Common myeloid progenitor, CD34-positive (primary cell): ENCODE measurements around the gene CCDC80.
A peak's percentile ranks its signal among the peaks of the same experiment; 100 is the strongest.
"Not testable (repeated sequence)": the region's sequence is repeated elsewhere in the genome, so short reads cannot be mapped to it uniquely, and the experiment has no call there.

ENCODE experiments used
- CTCF ChIA-PET: fragments of 350-600 bp; sonication (Branson Sonifier 250); formaldehyde crosslinking; loops from one replicate; lab custom pipeline; 2021; ENCODE audit warnings: antibody characterized with exemption; lab: Charles Lee
- POLR2A ChIA-PET: fragments of 350-600 bp; sonication (Branson Sonifier 250); formaldehyde crosslinking; loops from one replicate; lab custom pipeline; 2021; ENCODE audit warnings: antibody characterized with exemption; lab: Charles Lee
- DNase-seq, 3 donors: peaks; one replicate each; pipeline versions ENCODE4 v3.0.0 to v3.0.0-alpha.2; 2013
- H3K27ac ChIP-seq, 2 experiments: 1 replicate in 1 of 2; 2 replicates in 1 of 2; pipeline ENCODE4 v1.7.0; 2013; ENCODE audit warnings: inconsistent platforms in 2 of 2, low read length in 2 of 2, mild to moderate bottlenecking in 2 of 2, low read depth in 1 of 2, moderate library complexity in 1 of 2; ENCODE audit not compliant: severe bottlenecking in 2 of 2, insufficient read depth in 1 of 2, poor library complexity in 1 of 2
- H3K27me3 ChIP-seq, 5 experiments: replicated peaks in 2 of 5; 1 replicate in 3 of 5; 2 replicates in 2 of 5; pipeline versions ENCODE4 v1.6.1 to v1.7.0; 2013; ENCODE audit warnings: low read length in 4 of 5, mild to moderate bottlenecking in 2 of 5, moderate library complexity in 2 of 5, inconsistent platforms in 1 of 5; ENCODE audit not compliant: insufficient read depth in 5 of 5, control insufficient read depth in 4 of 5
- H3K36me3 ChIP-seq, 4 experiments: 1 replicate in 2 of 4; 2 replicates in 2 of 4; pipeline versions ENCODE4 v1.6.1 to v1.7.0; 2013; ENCODE audit warnings: low read length in 3 of 4, control low read depth in 1 of 4, mild to moderate bottlenecking in 1 of 4; ENCODE audit not compliant: control insufficient read depth in 4 of 4, insufficient read depth in 4 of 4
- H3K4me1 ChIP-seq, 4 experiments: 1 replicate in 3 of 4; 2 replicates in 1 of 4; pipeline versions ENCODE4 v1.6.1 to v1.7.1; 2013; ENCODE audit warnings: low read length in 3 of 4, mild to moderate bottlenecking in 3 of 4, control low read depth in 1 of 4, inconsistent platforms in 1 of 4, moderate library complexity in 1 of 4; ENCODE audit not compliant: control insufficient read depth in 4 of 4, insufficient read depth in 4 of 4; ENCODE audit errors: control extremely low read depth in 1 of 4
- H3K4me3 ChIP-seq, 7 experiments: 1 replicate in 4 of 7; 2 replicates in 3 of 7; pipeline versions ENCODE4 v1.5.1 to v1.7.0; 2013; ENCODE audit warnings: mild to moderate bottlenecking in 7 of 7, low read length in 6 of 7, moderate library complexity in 6 of 7, inconsistent platforms in 2 of 7, low read depth in 2 of 7, control low read depth in 1 of 7; ENCODE audit not compliant: insufficient read depth in 4 of 7, control insufficient read depth in 1 of 7; ENCODE audit errors: extremely low read depth in 1 of 7
- H3K9me3 ChIP-seq, 5 experiments: 1 replicate in 4 of 5; 2 replicates in 1 of 5; pipeline versions ENCODE4 v1.6.1 to v1.7.1; 2013; ENCODE audit warnings: low read length in 4 of 5, mild to moderate bottlenecking in 2 of 5, inconsistent platforms in 1 of 5, low read depth in 1 of 5, moderate library complexity in 1 of 5; ENCODE audit not compliant: control insufficient read depth in 4 of 5, insufficient read depth in 2 of 5; ENCODE audit errors: control extremely low read depth in 1 of 5
- WGBS: methylation state at CpG from one replicate; pipeline ENCODE4 v1.1.5; 2013; ENCODE audit not compliant: insufficient coverage; 5-methylcytosine and 5-hydroxymethylcytosine counted together

The CCDC80 gene

GRCh38 chr3:112665009-112665408, 24.1 kb upstream of the CCDC80 start:
- H3K27me3 ChIP-seq, CTCF ChIA-PET, POLR2A ChIA-PET, H3K4me3 ChIP-seq, H3K36me3 ChIP-seq, H3K9me3 ChIP-seq, DNase-seq, H3K4me1 ChIP-seq, H3K27ac ChIP-seq: not testable (repeated sequence)
- whole genome bisulfite sequencing = 98% methylated on average over 6 of the region's 9 CpGs

- ChIA-PET CTCF (no interaction called here), POLR2A (interaction anchor here (0.7 kb wide), 1 partner anchor 524 kb away, joined by 5 read pairs; no protein-coding TSS in a partner anchor)
- H3K4me3 ChIP-seq = no peak overlapping the region
- no peak overlapping the region for H3K27ac ChIP-seq
- H3K27me3 ChIP-seq = no peaks in the 10 kb centered on the region
- no peaks in the 10 kb centered on the region for H3K9me3 ChIP-seq
- H3K36me3 ChIP-seq = no peaks in the 10 kb centered on the region
- no peaks in the 10 kb centered on the region for H3K4me1 ChIP-seq
- DNase-seq = no peak
Measured at GRCh38 chr3:112656043-112656442, 15.1 kb upstream of the CCDC80 start.

- ChIA-PET POLR2A (no interaction called here), CTCF (interaction anchor here (0.6 to 1.6 kb wide), 2 partner anchors 12 to 354 kb away, joined by 3 to 6 read pairs; no protein-coding TSS in a partner anchor)
Measured at GRCh38 chr3:112654979-112655378, 14.0 kb upstream of the CCDC80 start.

DNA sequence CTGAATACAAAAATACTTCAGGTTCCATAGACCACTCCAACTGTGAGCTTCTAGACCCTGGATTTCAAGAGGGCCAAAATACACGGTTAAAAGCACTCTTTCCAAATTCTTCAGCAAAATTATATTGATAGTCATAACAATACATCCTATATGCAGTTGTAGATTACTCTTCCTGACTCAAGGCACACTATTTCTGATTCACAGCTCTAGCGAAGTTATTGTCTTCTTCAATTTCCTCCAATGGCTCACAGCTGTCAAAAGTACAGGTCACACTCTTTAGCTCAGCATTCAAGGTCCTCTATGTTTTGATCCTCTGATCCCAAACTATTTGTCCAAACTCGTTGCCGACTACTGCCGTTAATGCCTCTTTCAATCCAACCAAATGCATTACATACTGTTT, 13.5 kb upstream of the CCDC80 start:
- H3K9me3 ChIP-seq = no peaks in the 10 kb centered on the region
- no peaks in the 10 kb centered on the region for H3K4me1 ChIP-seq
- H3K27ac ChIP-seq = no peak overlapping the region
- no peaks in the 10 kb centered on the region for H3K36me3 ChIP-seq
- no peaks in the 10 kb centered on the region for H3K27me3 ChIP-seq
- ChIA-PET CTCF (interaction anchor here (1.6 kb wide), 1 partner anchor 12 kb away, joined by 6 read pairs; no protein-coding TSS in a partner anchor), POLR2A (interaction anchor here (0.5 kb wide), 1 partner anchor 15 kb away, joined by 4 read pairs; no protein-coding TSS in a partner anchor)
- H3K4me3 ChIP-seq = no peak overlapping the region
- WGBS = 96% methylated on average over 4 of the region's 5 CpGs
- no peak for DNase-seq

More at GRCh38 chr3:112654979-112655378, 14.0 kb upstream of the CCDC80 start:
- H3K27me3 ChIP-seq = no peaks in the 10 kb centered on the region
- no CpG with 5 or more reads among the region's 4 CpGs for WGBS
- H3K36me3 ChIP-seq = no peaks in the 10 kb centered on the region
- H3K27ac ChIP-seq = no peak overlapping the region
- no peaks in the 10 kb centered on the region for H3K4me1 ChIP-seq
- no peaks in the 10 kb centered on the region for H3K9me3 ChIP-seq
- DNase-seq = peak in 2 of 3 donors; percentile 30
- H3K4me3 ChIP-seq = no peak overlapping the region

DNA sequence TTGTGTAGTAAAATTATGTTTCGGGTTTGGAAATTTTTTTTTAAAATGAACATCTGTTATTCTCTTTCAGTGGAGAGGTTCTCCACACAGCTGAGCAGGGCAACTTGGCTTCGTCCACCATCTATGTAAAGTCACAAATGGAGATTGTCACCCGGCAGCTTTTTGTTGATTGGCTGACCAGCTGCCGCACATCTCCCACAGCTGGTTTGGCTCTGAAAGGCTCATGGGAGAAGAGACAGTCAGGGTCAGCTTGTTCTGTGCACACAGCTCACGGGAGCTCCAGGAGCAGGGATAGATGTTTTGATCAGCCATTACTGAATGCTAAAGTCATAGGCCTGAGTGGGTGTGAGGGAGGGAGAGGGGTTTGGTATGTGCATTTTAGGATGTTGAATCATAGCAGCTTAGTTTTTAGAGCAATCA, 12.9 kb upstream of the CCDC80 start:
- ChIA-PET CTCF (interaction anchor here (1.6 kb wide), 1 partner anchor 11 kb away, joined by 6 read pairs; no protein-coding TSS in a partner anchor), POLR2A (interaction anchor here (0.5 kb wide), 1 partner anchor 14 kb away, joined by 4 read pairs; no protein-coding TSS in a partner anchor)
- no peaks in the 10 kb centered on the region for H3K9me3 ChIP-seq
- H3K27me3 ChIP-seq = no peaks in the 10 kb centered on the region
- H3K36me3 ChIP-seq = no peaks in the 10 kb centered on the region
- 95% methylated on average over 5 of the region's 5 CpGs for WGBS
- H3K27ac ChIP-seq = no peak overlapping the region
- peaks cover 0 to 2% (median under 1%) of the 10 kb centered on the region in 4 experiments for H3K4me1 ChIP-seq
- H3K4me3 ChIP-seq = no peak overlapping the region
- DNase-seq = no peak

DNA sequence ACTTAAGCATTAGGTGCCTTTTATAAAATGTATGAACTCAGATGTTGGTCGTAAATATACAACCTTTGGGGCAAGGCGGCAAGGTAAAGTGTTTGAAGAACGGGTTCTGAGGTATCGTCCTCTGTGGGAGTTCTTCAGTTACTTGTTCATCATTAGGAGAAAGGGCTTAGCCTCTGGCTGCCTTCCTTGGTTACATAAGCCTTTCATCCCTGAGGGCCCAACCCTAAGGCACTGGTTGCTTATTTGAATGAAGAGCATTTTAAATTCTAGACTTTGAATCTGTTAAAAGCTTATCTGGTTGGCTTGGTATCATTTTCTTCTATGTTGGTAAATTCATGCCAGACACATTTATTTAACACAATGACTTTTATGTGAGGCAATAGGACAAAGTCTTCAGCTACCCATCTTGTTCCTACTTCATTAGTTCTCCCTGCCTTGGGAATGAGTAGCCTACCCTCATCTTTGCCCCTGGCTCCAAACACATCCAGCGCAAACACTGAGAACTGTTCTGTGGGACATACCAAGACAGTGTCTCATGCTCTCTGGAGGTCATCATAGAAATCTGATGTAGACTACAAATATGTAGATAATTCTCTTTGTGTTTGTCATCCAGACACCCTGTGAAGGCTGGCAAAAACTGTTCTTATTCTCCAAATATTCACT, 12.4 kb upstream of the CCDC80 start:
- ChIA-PET CTCF (interaction anchor here (1.0 kb wide), 1 partner anchor 10 kb away, joined by 3 read pairs; no protein-coding TSS in a partner anchor), POLR2A (no interaction called here)
- no peak overlapping the region for H3K27ac ChIP-seq
- H3K9me3 ChIP-seq = no peaks in the 10 kb centered on the region
- no peak overlapping the region for H3K4me3 ChIP-seq
- WGBS = 75% methylated on average over 4 of the region's 5 CpGs
- H3K27me3 ChIP-seq = no peaks in the 10 kb centered on the region
- no peak for DNase-seq
- H3K4me1 ChIP-seq = peaks cover 0 to 3% (median under 1%) of the 10 kb centered on the region in 4 experiments
- no peaks in the 10 kb centered on the region for H3K36me3 ChIP-seq

- Histone ChIP-seq H3K27ac (no peak overlapping the region), H3K4me3 (no peak overlapping the region), H3K9me3 (no peaks in the 10 kb centered on the region), H3K27me3 (no peaks in the 10 kb centered on the region), H3K36me3 (no peaks in the 10 kb centered on the region), H3K4me1 (peaks cover 0 to 3% (median under 1%) of the 10 kb centered on the region in 4 experiments)
- WGBS = 95% methylated on average over 2 of the region's 2 CpGs
- no peak for DNase-seq
- POLR2A ChIA-PET = no interaction called here
- CTCF ChIA-PET = interaction anchor here (0.9 to 1.8 kb wide), 3 partner anchors 9 to 327 kb away, joined by 4 to 12 read pairs (median 4); no protein-coding TSS in a partner anchor
Measured at GRCh38 chr3:112651516-112651915, 10.6 kb upstream of the CCDC80 start.
